Stimulated activated CD4-positive, alpha-beta T cell treated with anti-CD3 and anti-CD28 coated beads, Interleukin-1b, Interleukin-23, amount 100 ng/mL, for 24 hours (primary cell): ENCODE data around the gene TGFBI.

ENCODE experiments used
- DNase-seq, 4 experiments: peaks; one replicate each; pipeline ENCODE4 v3.0.0-alpha.2; 2020; ENCODE audit warnings: low read depth in 4 of 4, low spot score in 1 of 4

The TGFBI gene

GRCh38 chr5:136001466-136001981, 27.3 kb upstream of the TGFBI start:
- DNase-seq, result no peak

GRCh38 chr5:136004436-136004835, 24.4 kb upstream of the TGFBI start:
- DNase-seq, result no peak

GRCh38 chr5:136005476-136005875, 23.3 kb upstream of the TGFBI start:
- no peak for DNase-seq

- DNase-seq, result no peak
Observed at GRCh38 chr5:136006164-136006563, 22.6 kb upstream of the TGFBI start.

GRCh38 chr5:136006761-136007251, 22.0 kb upstream of the TGFBI start:
- DNase-seq, result no peak

GRCh38 chr5:136007271-136007670, 21.5 kb upstream of the TGFBI start:
- DNase-seq, result no peak

- no peak for DNase-seq
Observed at GRCh38 chr5:136011414-136012001, 17.3 kb upstream of the TGFBI start.

- no peak for DNase-seq
Observed at GRCh38 chr5:136012041-136012804, 16.6 kb upstream of the TGFBI start.

- no peak for DNase-seq
Observed at GRCh38 chr5:136013559-136013958, 15.2 kb upstream of the TGFBI start.

- DNase-seq, result no peak
Observed at GRCh38 chr5:136014049-136015002, 14.5 kb upstream of the TGFBI start.

- DNase-seq, result no peak
Observed at GRCh38 chr5:136015003-136015375, 13.8 kb upstream of the TGFBI start.

- no peak for DNase-seq
Observed at GRCh38 chr5:136015966-136016650, 12.7 kb upstream of the TGFBI start.

- DNase-seq, result no peak
Observed at GRCh38 chr5:136016945-136017530, 11.8 kb upstream of the TGFBI start.

GRCh38 chr5:136018814-136019783, 9.7 kb upstream of the TGFBI start:
- no peak for DNase-seq

- DNase-seq, result no peak
Observed at GRCh38 chr5:136020001-136020382, 8.8 kb upstream of the TGFBI start.

GRCh38 chr5:136020383-136021015, 8.3 kb upstream of the TGFBI start:
- DNase-seq, result peak in 1 of 4 experiments; percentile 6

- DNase-seq, result no peak
Observed at GRCh38 chr5:136021016-136021405, 7.8 kb upstream of the TGFBI start.

GRCh38 chr5:136022965-136023364, 5.8 kb upstream of the TGFBI start:
- DNase-seq, result no peak
